Measurements from ENCODE around the gene UBE2D4.
A peak's percentile ranks its signal among the peaks of the same experiment; 100 is the strongest.
"Not testable (repeated sequence)": the region's sequence is repeated elsewhere in the genome, so short reads cannot be mapped to it uniquely, and the experiment has no call there.

Gene UBE2D4

GRCh38 chr7:43954524-43955228 lies 28.4 kb downstream of the UBE2D4 start:
- no peak overlapping the region for H3K27ac ChIP-seq
- H3K9me3 ChIP-seq: no peaks in the 10 kb centered on the region
- H3K27me3 ChIP-seq: no peaks in the 10 kb centered on the region
- no peaks in the 10 kb centered on the region for H3K4me1 ChIP-seq
- TF ChIP-seq CTCF (IDR thresholded peaks at IDR 0.05): peak; percentile 25 to 28
- intact Hi-C loops (cut with DNase I; ENCODE audit: low total_unique reads): no loop called here
- H3K4me3 ChIP-seq: no peak overlapping the region
- peaks cover 31 to 59% (median 44%) of the 10 kb centered on the region in 3 donors for H3K36me3 ChIP-seq
- DNase-seq: peak in 1 of 2 donors; percentile 31

- H3K27me3 ChIP-seq: no peaks in the 10 kb centered on the region
- intact Hi-C loops (cut with DNase I; ENCODE audit: low total_unique reads): no loop called here
- no peak for TF ChIP-seq CTCF (IDR thresholded peaks at IDR 0.05)
- H3K36me3 ChIP-seq: peaks cover 21 to 57% (median 34%) of the 10 kb centered on the region in 3 donors
- no peak overlapping the region for H3K27ac ChIP-seq
- H3K9me3 ChIP-seq: no peaks in the 10 kb centered on the region
- H3K4me1 ChIP-seq: no peaks in the 10 kb centered on the region
- H3K4me3 ChIP-seq: no peak overlapping the region
- DNase-seq: peak in 1 of 2 donors; percentile 11
These were observed 29.8 kb downstream of the UBE2D4 start for GRCh38 chr7:43956027-43956426.

GRCh38 chr7:43960933-43961332 lies 34.7 kb downstream of the UBE2D4 start:
- no peak for TF ChIP-seq CTCF (IDR thresholded peaks at IDR 0.05)
- no peak for DNase-seq
- no peaks in the 10 kb centered on the region for H3K27me3 ChIP-seq

GRCh38 chr7:43966392-43966791 lies 40.2 kb downstream of the UBE2D4 start:
- DNase-seq; intact Hi-C loops (cut with DNase I; ENCODE audit: low total_unique reads); H3K4me1 ChIP-seq; H3K9me3 ChIP-seq; H3K27ac ChIP-seq; H3K4me3 ChIP-seq; H3K27me3 ChIP-seq: not testable (repeated sequence)
- H3K36me3 ChIP-seq: peaks cover 4 to 27% (median 10%) of the 10 kb centered on the region in 3 donors

More at GRCh38 chr7:43960933-43961332, 34.7 kb downstream of the UBE2D4 start:
- no peaks in the 10 kb centered on the region for H3K4me1 ChIP-seq
- H3K27ac ChIP-seq: no peak overlapping the region
- peaks cover 4 to 43% (median 11%) of the 10 kb centered on the region in 3 donors for H3K36me3 ChIP-seq
- no peaks in the 10 kb centered on the region for H3K9me3 ChIP-seq
- H3K4me3 ChIP-seq: no peak overlapping the region
- intact Hi-C loops (cut with DNase I; ENCODE audit: low total_unique reads): no loop called here

- H3K27me3 ChIP-seq; intact Hi-C loops (cut with DNase I; ENCODE audit: low total_unique reads); DNase-seq; H3K27ac ChIP-seq; H3K4me3 ChIP-seq; H3K4me1 ChIP-seq; H3K9me3 ChIP-seq: not testable (repeated sequence)
- H3K36me3 ChIP-seq: peaks cover 4 to 20% (median 6%) of the 10 kb centered on the region in 3 donors
These were observed 42.2 kb downstream of the UBE2D4 start for GRCh38 chr7:43968172-43969040.

GRCh38 chr7:43969586-43969985 lies 43.4 kb downstream of the UBE2D4 start:
- intact Hi-C loops (cut with DNase I; ENCODE audit: low total_unique reads); DNase-seq; H3K27me3 ChIP-seq: not testable (repeated sequence)

GRCh38 chr7:43970698-43971097 lies 44.5 kb downstream of the UBE2D4 start:
- intact Hi-C loops (cut with DNase I; ENCODE audit: low total_unique reads); H3K27me3 ChIP-seq; H3K4me1 ChIP-seq; H3K4me3 ChIP-seq; H3K27ac ChIP-seq; DNase-seq; H3K9me3 ChIP-seq: not testable (repeated sequence)
- H3K36me3 ChIP-seq: peaks cover 0 to 11% (median 0%) of the 10 kb centered on the region in 3 donors

More at GRCh38 chr7:43969586-43969985, 43.4 kb downstream of the UBE2D4 start:
- H3K4me1 ChIP-seq, H3K27ac ChIP-seq, H3K4me3 ChIP-seq, H3K9me3 ChIP-seq: not testable (repeated sequence)
- peaks cover 0 to 17% (median 0%) of the 10 kb centered on the region in 3 donors for H3K36me3 ChIP-seq

GRCh38 chr7:43974033-43974573 lies 47.9 kb downstream of the UBE2D4 start:
- H3K4me3 ChIP-seq; DNase-seq; H3K4me1 ChIP-seq; intact Hi-C loops (cut with DNase I; ENCODE audit: low total_unique reads); H3K27me3 ChIP-seq; H3K27ac ChIP-seq; H3K9me3 ChIP-seq; H3K36me3 ChIP-seq: not testable (repeated sequence)

- H3K4me3 ChIP-seq; H3K4me1 ChIP-seq; H3K36me3 ChIP-seq; intact Hi-C loops (cut with DNase I; ENCODE audit: low total_unique reads); H3K27ac ChIP-seq; DNase-seq; H3K27me3 ChIP-seq; H3K9me3 ChIP-seq: not testable (repeated sequence)
These were observed 48.7 kb downstream of the UBE2D4 start for GRCh38 chr7:43974725-43975482.
